Measurements from ENCODE around the gene N4BP2.

- TF ChIP-seq CTCF (IDR thresholded peaks at IDR 0.05; ENCODE audit: low read length) (no peak), EZH2 (optimal IDR thresholded peaks at IDR 0.05; ENCODE audit: low read depth, low read length) (no peak), EZH2phosphoT487 (IDR thresholded peaks at IDR 0.05; ENCODE audit: low read length) (no peak)
Observed at GRCh38 chr4:40195182-40196177, 138.8 kb downstream of the N4BP2 start.
